Activated CD4-positive, alpha-beta T cell treated with anti-CD3 and anti-CD28 coated beads for 24 hours (primary cell): Measurements from ENCODE around the gene IQSEC1.

ENCODE experiments used
- DNase-seq, 2 donors: peaks; one replicate each; pipeline ENCODE4 v3.0.0-alpha.2; 2020; ENCODE audit warnings: low read depth in 2 of 2

Gene IQSEC1

DNA sequence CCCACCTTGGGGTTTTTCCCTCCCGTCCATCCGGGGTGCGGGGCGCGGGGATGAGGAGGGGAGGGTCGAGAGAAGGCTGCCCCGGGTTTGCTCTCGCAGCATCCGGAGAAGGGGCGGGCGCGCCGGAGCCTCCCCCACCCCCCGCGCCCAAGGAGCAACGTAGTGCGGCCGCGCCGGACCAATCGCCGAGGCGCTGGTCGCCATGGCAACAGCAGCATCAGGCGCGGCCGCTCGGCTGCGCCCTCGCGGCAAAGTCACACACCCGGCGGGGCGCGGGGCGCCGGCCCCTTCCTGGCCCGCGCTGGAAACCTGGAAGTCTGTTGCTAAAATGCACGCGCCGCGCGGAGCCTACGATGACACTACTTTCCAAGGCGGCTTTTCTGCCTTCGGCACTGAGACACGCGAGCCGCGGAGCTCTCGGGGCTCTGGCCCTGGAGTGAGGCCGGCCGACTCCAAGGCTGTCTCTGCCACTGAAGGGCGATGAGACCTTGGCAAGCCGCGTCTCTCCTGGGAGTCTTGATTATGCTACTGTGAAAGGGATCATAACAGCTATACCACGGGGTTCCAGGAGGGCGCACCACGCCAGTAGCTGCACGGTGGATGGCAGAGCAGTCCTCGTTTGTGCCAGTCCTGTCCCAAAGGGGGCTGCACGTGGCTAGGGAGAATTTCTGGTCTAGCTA lies at the start of gene IQSEC1:
Gene IQSEC1, minus strand, starts transcription at position 104 of the 680 bp plus-strand sequence. CDS start 415 bp downstream, outside the sequence.
- peak; percentile 33 to 66 for DNase-seq

DNA sequence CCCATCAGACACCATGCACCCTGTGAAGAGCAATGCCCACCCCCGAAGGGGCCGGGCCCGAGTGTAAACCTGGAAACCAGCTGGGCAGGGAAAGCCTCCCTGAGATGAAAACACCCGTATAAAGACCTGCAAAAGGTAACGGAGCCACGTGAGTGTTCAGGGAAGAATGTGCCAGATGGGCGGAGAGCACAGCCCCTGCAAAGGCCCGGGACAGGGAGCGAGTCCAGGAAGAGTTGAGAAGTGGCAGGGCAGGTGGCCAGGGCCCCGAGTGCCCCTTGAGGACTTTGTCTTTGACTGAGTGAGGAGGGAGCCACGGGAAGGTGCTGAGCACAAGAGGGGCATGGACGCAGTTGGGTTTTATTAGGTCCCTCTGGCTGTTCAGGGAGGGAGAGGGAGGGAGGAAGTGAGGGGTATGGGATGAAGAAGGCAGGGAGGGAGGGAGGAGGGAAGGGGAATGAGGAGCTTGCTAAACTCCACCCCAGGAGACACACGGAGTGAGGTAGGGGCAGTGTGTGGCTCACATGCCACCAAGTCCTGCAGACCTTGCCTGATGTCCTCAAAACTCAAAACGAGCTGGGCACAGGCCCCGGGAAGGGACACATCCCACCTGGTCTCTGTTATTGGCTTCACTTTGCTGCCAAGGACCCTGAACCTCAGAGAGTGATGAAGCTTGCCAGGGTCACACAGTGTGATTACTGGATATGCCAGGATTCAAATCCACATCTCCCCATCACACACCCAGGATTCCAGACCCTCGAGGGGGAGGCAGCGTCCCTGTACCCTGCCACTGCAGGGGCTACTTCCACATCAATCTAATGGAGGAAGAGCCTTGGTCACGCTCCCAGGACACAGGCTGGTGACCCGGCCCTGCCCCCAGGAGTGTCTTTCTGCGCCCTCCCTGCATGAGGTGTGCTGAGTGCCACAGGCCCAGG lies 49.1 kb upstream of the IQSEC1 start:
- no peak for DNase-seq

- DNase-seq, result no peak
Observed at GRCh38 chr3:13121553-13122001, 48.3 kb upstream of the IQSEC1 start.

- DNase-seq, result no peak
Observed at GRCh38 chr3:13120928-13121552, 47.8 kb upstream of the IQSEC1 start.

- DNase-seq, result no peak
Observed at GRCh38 chr3:13120289-13120927, 47.2 kb upstream of the IQSEC1 start.

GRCh38 chr3:13119471-13120220 lies 46.4 kb upstream of the IQSEC1 start:
- no peak for DNase-seq

- DNase-seq, result no peak
Observed at GRCh38 chr3:13116426-13116825, 43.2 kb upstream of the IQSEC1 start.

- no peak for DNase-seq
Observed at GRCh38 chr3:13115991-13116390, 42.8 kb upstream of the IQSEC1 start.

- DNase-seq, result no peak
Observed at GRCh38 chr3:13115576-13115910, 42.3 kb upstream of the IQSEC1 start.

- no peak for DNase-seq
Observed at GRCh38 chr3:13114811-13115575, 41.8 kb upstream of the IQSEC1 start.

DNA sequence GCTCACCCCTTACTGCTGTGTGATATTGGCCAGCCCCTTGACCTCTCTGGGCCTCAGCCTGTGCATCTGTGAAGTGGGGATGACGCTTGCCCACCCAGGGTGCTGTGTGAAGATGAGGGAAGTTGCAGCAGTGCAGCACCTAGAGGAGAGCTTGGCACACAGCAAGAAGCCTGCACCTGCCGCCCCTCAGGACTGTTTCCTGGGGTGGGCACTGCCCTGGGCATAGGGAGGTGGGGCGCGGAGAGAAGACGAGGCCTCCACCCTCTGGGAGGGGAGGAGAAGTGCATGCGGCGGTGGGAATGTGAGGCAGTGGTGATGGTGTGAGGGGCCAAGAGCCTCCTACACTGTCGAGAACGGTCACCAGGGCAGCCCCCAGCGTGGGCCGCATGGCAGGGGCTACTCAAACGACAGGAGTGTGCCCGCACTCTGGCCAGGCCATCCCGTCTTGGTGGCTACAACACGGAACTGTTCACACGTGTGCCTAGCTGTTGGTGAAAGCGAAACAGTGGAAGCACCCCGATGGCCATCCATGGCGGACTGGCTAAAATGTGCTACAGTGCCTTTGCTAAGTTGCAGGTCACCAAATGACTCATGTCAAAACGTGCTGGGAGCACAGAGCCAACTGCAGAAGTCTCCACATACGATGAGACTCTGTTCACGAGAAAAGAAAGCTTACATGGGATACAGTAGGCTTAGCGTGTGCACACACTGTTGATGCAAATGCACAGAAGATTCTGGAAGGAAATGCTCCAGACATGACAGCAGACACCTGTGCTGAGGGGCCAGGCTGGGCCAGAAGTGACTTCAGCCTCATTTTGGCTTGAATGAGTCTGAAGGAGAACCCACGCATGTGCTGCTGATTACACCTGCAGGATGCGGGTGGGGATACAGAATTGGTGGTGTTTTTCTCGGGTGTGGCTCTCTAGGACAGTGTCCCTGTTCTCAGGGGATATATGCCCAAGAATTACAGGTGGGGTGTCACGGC lies 40.4 kb upstream of the IQSEC1 start:
- DNase-seq, result no peak

- no peak for DNase-seq
Observed at GRCh38 chr3:13112521-13113345, 39.5 kb upstream of the IQSEC1 start.

DNA sequence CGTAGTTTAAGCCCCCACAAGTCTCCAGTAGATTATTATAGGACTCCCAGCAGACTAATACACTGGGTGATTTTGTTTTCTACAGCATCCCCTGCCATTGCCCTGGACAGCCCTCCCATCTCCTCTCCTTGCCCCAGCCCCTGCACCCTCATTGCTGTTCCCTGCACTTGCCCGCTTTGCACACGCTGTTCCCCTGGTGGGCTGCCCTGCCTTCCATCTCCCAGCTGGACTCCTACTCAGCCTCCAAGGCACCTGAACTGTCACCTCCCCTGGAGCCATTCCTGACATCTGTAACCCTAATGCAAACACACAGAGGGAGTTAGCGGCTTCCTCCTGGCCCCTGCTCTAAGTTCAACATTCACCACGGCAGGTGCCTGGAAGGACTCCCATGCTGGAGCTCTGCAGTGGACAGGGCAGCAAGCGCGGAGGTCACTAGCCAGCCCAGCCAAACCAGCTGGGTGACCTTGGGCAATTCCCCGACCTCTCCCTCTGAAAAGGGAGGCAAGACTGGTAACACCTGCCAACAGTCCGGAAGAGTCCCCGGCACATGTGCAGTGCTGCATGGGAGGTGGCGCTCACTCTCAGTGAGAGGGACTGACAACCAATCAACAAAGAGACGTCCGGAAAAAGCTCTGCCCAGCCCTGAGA lies 38.8 kb upstream of the IQSEC1 start:
- no peak for DNase-seq

DNA sequence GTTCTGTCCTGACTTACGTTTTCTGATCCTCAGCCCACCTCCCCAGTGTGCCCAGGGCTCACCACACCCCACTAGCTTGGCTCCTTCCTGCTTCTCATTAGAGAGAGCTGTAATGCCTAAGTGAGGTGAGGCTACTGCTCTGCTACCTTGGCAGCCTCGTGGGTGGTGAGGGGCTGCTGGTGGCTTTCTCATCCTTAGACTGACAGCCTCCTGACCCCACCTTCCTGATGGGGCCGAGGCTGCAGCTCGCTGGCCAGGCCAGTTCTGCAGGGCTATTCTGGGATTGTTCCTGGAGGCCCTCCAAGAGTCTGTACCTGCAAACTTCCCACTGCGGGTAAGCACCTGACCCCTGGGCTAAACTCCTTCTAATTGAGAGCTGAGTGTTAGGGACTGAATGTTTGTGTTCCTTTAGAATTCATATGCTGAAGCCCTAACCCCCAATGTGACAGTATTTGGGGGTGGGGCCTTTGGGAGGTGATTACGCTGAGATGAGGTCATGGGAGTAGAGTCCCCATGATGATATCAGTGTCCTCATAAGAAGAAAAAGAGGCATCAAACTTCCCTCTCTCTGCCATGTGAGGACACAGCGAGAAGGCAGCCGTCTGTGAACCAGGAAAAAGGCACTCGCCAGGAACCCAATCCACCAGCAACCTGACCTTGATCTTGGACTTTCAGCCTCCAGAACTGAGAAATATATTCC lies 38.1 kb upstream of the IQSEC1 start:
- no peak for DNase-seq

DNA sequence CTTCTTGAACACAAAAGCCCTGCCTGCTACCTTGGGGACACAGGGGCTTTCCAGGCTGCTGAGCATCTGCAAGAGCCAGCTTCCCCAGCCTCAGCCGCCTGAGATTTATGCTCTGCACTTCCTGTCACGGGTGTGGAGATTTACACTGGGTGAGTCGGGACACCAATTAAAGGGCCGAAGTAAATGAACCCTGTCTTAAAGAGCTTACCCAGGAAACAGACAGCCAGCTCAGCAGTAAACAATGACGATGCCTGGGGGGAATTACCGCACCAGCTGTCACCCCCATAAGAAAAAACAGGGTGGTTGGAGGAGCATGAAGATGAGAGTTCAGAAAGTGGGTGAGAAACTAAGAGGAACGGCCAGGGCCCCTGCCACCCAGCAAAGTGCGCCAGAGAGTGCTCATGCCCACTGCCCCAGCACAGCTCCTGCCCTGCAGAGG lies 37.5 kb upstream of the IQSEC1 start:
- no peak for DNase-seq

DNA sequence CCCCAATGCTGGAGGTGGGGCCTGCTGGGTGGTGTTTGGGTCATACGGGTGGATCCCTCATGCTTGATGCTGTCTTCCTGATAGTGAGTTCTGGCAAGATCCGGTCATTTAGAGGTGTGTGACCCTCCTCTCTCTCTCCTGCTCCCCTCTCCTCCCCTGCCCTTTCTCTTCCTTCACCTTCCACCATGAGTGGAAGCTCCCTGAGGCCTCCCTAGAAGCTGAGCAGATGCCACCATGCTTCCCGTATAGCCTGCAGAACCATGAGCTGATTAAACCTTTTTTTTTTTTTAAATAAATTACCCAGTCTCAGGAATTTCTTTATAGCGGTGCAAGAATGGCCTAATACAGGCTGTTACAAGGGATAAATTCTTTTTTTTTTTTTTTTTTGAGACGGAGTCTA lies 36.3 kb upstream of the IQSEC1 start:
- no peak for DNase-seq

DNA sequence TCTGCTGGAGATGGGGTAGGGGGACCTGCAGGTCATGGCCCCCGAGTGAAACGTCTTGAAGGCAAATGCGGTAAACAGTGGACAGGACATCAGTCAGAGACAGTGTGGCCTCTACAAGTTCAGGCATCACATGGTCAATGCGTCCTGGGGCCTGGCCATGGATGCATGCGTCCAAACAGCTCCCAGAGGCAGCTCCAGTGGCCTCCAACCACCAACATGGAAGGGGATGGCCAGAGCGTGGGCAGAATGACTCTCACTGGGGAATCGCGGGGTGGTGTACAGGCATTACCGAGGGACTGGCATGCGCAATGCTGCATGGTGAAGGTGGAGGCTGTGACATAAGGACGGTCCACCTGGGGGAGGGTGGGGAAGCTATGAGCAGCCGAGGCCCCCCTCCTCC lies 35.6 kb upstream of the IQSEC1 start:
- DNase-seq, result no peak
